ENCODE results near the gene PLCD1. TPM values are rescaled to one million over a fixed set of nuclear protein-coding genes. Genes with fewer than 3 reads are reported as not detected.

The PLCD1 gene
- total RNA-seq, 6 donors from 2014 or later, result 20.8 to 80.1 (median 36.1) TPM

DNA sequence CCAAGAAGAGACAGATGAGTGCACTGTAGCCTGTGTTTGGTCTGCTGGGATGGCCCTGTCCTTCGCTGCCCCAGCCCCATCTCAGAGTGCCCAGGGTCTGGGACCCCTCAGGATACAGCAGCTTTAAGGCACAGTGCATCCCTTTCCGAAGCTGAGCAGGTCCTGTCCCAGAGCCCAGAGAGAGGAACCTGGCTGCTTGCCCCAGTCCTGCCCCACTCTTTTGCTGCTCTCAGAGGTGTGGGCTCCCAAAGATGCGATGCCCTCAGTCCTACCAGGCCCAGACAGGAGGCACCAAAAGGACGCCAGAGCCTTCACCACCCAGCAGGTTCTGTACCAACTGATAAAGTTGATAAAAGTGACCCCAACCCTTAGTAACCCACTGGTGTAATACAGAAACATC lies 8.2 kb downstream of the PLCD1 start:
- 96% methylated on average over 3 to 4 of the region's 4 CpGs for WGBS, 2 donors
- no peak for DNase-seq
- peak overlapping the region in 2 of 4 donors; percentile 93 to 94 for H3K27ac ChIP-seq
- peaks cover 3 to 39% (median 24%) of the 10 kb centered on the region in 4 donors for H3K36me3 ChIP-seq
- no peak for TF ChIP-seq POLR2AphosphoS5 (IDR thresholded peaks at IDR 0.05)
- TF ChIP-seq, protein P1, sequence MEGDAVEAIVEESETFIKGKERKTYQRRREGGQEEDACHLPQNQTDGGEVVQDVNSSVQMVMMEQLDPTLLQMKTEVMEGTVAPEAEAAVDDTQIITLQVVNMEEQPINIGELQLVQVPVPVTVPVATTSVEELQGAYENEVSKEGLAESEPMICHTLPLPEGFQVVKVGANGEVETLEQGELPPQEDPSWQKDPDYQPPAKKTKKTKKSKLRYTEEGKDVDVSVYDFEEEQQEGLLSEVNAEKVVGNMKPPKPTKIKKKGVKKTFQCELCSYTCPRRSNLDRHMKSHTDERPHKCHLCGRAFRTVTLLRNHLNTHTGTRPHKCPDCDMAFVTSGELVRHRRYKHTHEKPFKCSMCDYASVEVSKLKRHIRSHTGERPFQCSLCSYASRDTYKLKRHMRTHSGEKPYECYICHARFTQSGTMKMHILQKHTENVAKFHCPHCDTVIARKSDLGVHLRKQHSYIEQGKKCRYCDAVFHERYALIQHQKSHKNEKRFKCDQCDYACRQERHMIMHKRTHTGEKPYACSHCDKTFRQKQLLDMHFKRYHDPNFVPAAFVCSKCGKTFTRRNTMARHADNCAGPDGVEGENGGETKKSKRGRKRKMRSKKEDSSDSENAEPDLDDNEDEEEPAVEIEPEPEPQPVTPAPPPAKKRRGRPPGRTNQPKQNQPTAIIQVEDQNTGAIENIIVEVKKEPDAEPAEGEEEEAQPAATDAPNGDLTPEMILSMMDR (IDR thresholded peaks at IDR 0.05), result no peak
- TF ChIP-seq EP300 (IDR thresholded peaks at IDR 0.05), result no peak
- no peak for TF ChIP-seq POLR2A (IDR thresholded peaks at IDR 0.05)
- H3K4me1 ChIP-seq, result peaks cover 18 to 30% (median 24%) of the 10 kb centered on the region in 4 donors
- H3K4me3 ChIP-seq, result no peak overlapping the region
- no peaks in the 10 kb centered on the region for H3K27me3 ChIP-seq
- peaks cover 0 to 3% (median 0%) of the 10 kb centered on the region in 4 donors for H3K9me3 ChIP-seq
- no peak for ATAC-seq (ENCODE audit: low FRiP score in 2 of 2)

DNA sequence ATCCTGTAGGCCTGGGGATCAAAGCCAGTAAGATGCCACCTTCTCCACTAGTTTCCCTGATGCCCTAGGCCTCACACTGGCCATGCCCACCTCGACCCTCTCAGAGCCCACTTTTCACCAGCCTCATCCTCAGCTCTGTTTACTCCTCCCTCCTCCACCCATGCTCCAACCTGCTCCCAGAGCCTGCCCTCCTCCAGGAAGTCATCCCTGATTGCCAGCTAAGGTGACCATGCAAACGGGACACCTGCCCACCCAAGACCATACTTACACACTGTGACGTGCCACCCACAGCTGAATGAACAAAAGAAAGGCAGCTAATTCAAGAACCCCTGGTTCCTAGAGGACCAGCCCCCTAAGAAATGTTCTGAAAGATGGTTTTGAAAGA lies 9.1 kb downstream of the PLCD1 start:
- no peak for DNase-seq

DNA sequence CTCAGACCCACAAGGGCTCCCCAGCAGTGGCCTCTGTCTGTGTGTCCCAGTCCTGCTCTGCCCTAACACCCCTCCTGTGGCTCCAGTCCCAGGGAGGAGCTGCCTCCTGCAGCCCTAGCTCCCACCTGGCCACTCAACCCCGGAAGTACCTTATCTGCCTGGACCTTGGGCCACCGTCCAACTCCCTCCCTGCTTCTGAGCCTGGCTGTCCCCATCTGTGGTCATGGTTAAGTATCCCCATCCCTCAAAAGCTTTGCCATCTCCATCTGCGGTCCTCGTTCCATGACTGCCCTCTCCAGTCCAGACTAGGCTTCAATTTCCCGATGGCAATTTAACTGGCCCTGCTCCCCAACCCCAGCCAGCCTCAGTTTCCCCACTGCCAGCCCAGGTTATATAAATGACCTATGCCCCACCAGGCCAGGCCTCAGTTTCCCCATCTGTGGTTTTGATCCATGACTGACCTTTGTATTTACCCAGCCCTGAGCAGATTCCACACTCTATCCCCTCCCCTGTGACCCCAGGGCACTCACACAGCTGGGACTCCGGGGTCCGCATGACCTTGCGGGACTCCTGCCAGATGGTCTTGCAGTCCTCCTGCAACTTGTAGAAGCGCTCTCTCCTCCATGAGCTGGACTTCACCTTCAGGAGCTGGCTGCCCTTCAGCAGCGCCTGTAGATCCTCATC lies 9.6 kb downstream of the PLCD1 start:
- no peak overlapping the region for H3K4me3 ChIP-seq
- DNase-seq, result no peak
- H3K36me3 ChIP-seq, result peaks cover 9 to 53% (median 36%) of the 10 kb centered on the region in 4 donors
- WGBS, 2 donors, result 84 to 93% methylated on average over 10 of the region's 10 CpGs
- peaks cover 0 to 4% (median 0%) of the 10 kb centered on the region in 4 donors for H3K9me3 ChIP-seq
- H3K27me3 ChIP-seq, result no peaks in the 10 kb centered on the region
- ATAC-seq (ENCODE audit: low FRiP score in 2 of 2), result no peak
- no peak overlapping the region for H3K27ac ChIP-seq
- peaks cover 10 to 21% (median 14%) of the 10 kb centered on the region in 4 donors for H3K4me1 ChIP-seq
- TF ChIP-seq, protein P1 (IDR thresholded peaks at IDR 0.05), result no peak
- TF ChIP-seq POLR2AphosphoS5 (IDR thresholded peaks at IDR 0.05) (no peak), EP300 (IDR thresholded peaks at IDR 0.05) (no peak), POLR2A (IDR thresholded peaks at IDR 0.05) (no peak)

More for the DNA sequence above, 9.1 kb downstream of the PLCD1 start:
- Histone ChIP-seq H3K4me3 (no peak overlapping the region), H3K9me3 (peaks cover 0 to 4% (median 0%) of the 10 kb centered on the region in 4 donors), H3K4me1 (peaks cover 11 to 24% (median 16%) of the 10 kb centered on the region in 4 donors), H3K27me3 (no peaks in the 10 kb centered on the region), H3K36me3 (peaks cover 5 to 48% (median 33%) of the 10 kb centered on the region in 4 donors), H3K27ac (no peak overlapping the region)
- no peak for ATAC-seq (ENCODE audit: low FRiP score in 2 of 2)
- TF ChIP-seq, protein P1 (IDR thresholded peaks at IDR 0.05), result no peak
- TF ChIP-seq POLR2AphosphoS5 (IDR thresholded peaks at IDR 0.05) (no peak), POLR2A (IDR thresholded peaks at IDR 0.05) (no peak), EP300 (IDR thresholded peaks at IDR 0.05) (no peak)
- WGBS, 2 donors, result 80 to 87% methylated on average over 3 of the region's 3 CpGs

DNA sequence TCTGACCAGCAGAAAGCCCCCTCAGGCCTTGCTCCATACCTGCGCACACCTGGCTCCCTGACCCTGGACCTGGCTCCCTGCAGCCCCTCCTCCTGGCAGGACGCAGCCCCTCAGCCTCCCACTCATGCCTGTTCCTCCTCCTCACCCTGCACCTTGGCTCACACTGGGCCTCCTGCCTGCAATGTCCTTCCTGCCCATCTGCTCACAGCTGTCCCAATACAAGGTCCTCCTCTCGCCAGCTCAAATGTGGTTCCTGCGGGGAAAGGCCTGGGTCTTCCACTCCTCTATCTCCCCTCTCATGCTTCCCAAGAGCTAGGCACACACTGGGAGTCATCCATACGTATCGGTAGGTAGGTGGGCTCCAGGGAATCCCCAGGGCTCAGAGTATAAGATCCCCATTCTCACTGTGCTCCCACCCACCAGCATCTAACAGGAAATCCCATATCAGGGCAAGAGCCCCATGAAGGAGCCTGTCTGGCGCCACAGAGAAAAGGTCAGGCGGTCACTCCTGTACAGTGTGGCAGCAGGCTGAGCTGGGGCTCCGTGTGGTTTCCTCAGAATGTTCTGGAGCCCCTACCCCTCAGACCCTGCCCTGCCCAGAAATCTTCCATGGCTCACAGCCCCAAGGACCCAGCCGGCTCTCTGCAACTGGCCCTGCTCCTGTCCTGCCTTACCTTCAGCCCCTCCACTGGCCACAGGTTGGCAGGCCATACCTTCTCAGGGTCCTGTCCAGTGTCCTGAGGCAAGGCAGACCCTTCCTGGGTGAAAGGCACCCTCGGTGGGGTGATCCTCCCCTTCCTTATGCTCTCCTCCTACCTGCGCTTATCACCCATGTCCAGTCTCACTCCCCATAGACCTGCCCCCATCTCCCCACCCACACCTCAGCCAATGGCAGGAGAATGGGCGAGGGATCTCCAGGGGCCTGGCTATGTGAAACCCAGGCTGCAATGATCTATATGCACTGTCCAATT lies 10.9 kb downstream of the PLCD1 start:
- Histone ChIP-seq H3K36me3 (peaks cover 9 to 63% (median 37%) of the 10 kb centered on the region in 4 donors), H3K4me1 (peaks cover 6 to 16% (median 13%) of the 10 kb centered on the region in 4 donors), H3K27ac (peak overlapping the region in 1 of 4 donors; percentile 2), H3K9me3 (peaks cover 0 to 4% (median 0%) of the 10 kb centered on the region in 4 donors), H3K27me3 (no peaks in the 10 kb centered on the region), H3K4me3 (no peak overlapping the region)
- TF ChIP-seq, protein P1 (IDR thresholded peaks at IDR 0.05), result no peak
- no peak for TF ChIP-seq POLR2A (IDR thresholded peaks at IDR 0.05)
- no peak for TF ChIP-seq EP300 (IDR thresholded peaks at IDR 0.05)
- TF ChIP-seq POLR2AphosphoS5 (IDR thresholded peaks at IDR 0.05), result no peak
- WGBS, 2 donors, result 90 to 91% methylated on average over 13 of the region's 13 CpGs
- no peak for DNase-seq
- no peak for ATAC-seq (ENCODE audit: low FRiP score in 2 of 2)
